SK-N-SH treated with all-trans-retinoic acid at 6 μM for 48 hours (cell line): ENCODE measurements around the gene MLXIP.

Source experiments
- ATAC-seq: fragments of 200-7000 bp; cut with Tn5 transposase; 3 replicates; pipeline ENCODE4 v1.9.1; 2020; ENCODE audit warnings: mild to moderate bottlenecking, moderate library complexity
- ARNTL ChIP-seq: fragments of 450-650 bp; formaldehyde crosslinking; IDR thresholded peaks from 2 replicates; pipeline ENCODE4 v1.5.0; 2020; ENCODE audit warnings: low read depth, mild to moderate bottlenecking, moderate library complexity, borderline replicate concordance
- BACH2 ChIP-seq: fragments of 250-450 bp; sonication (Bioruptor Pico); IDR thresholded peaks from 2 replicates; pipeline ENCODE4 v1.9.0; 2021; ENCODE audit warnings: mild to moderate bottlenecking, borderline replicate concordance
- CSDC2 ChIP-seq: fragments of 250-450 bp; sonication (Bioruptor Pico); IDR thresholded peaks from 2 replicates; pipeline ENCODE4 v1.5.0; 2020; ENCODE audit warnings: mild to moderate bottlenecking, moderate library complexity
- ESRRG ChIP-seq: fragments of 250-450 bp; sonication (Bioruptor Pico); IDR thresholded peaks from 2 replicates; pipeline ENCODE4 v1.6.1; 2021; ENCODE audit warnings: mild to moderate bottlenecking
- GLIS3 ChIP-seq: fragments of 250-450 bp; sonication (Bioruptor Pico); IDR thresholded peaks from 2 replicates; pipeline ENCODE4 v1.5.0; 2020; ENCODE audit warnings: mild to moderate bottlenecking, moderate library complexity
- ISL1 ChIP-seq: fragments of 250-450 bp; sonication (Bioruptor Pico); IDR thresholded peaks from 2 replicates; pipeline ENCODE4 v2.1.2; 2022; ENCODE audit warnings: mild to moderate bottlenecking, moderate library complexity
- OSR1 ChIP-seq: fragments of 250-450 bp; sonication (Bioruptor Pico); IDR thresholded peaks from 2 replicates; pipeline ENCODE4 v1.8.0; 2022; ENCODE audit warnings: moderate library complexity, mild to moderate bottlenecking, inconsistent platforms
- PPARA ChIP-seq: fragments of 250-450 bp; sonication (Bioruptor Pico); IDR thresholded peaks from 2 replicates; pipeline ENCODE4 v1.5.0; 2020; ENCODE audit warnings: mild to moderate bottlenecking, borderline replicate concordance
- RARB ChIP-seq: fragments of 250-450 bp; sonication (Bioruptor Pico); IDR thresholded peaks from 2 replicates; pipeline ENCODE4 v1.8.0; 2021; ENCODE audit warnings: mild to moderate bottlenecking, moderate library complexity
- SNAI2 ChIP-seq: fragments of 250-450 bp; sonication (Bioruptor Pico); IDR thresholded peaks from 2 replicates; pipeline ENCODE4 v1.5.0; 2020; ENCODE audit warnings: mild to moderate bottlenecking, moderate library complexity
- TCF4 ChIP-seq: fragments of 250-450 bp; sonication (Bioruptor Pico); IDR thresholded peaks from 2 replicates; pipeline ENCODE4 v1.8.0; 2021; ENCODE audit warnings: mild to moderate bottlenecking, moderate library complexity, borderline replicate concordance
- TOX ChIP-seq: fragments of 250-450 bp; sonication (Bioruptor Pico); IDR thresholded peaks from 2 replicates; pipeline ENCODE4 v1.8.0; 2021; ENCODE audit warnings: mild to moderate bottlenecking, moderate library complexity, borderline replicate concordance
- ZC3H10 ChIP-seq: fragments of 250-450 bp; sonication (Bioruptor Pico); IDR thresholded peaks from 2 replicates; pipeline ENCODE4 v1.5.1; 2021; ENCODE audit warnings: mild to moderate bottlenecking, moderate library complexity
- ZFP3 ChIP-seq: fragments of 250-450 bp; sonication (Bioruptor Pico); IDR thresholded peaks from 2 replicates; pipeline ENCODE4 v1.5.0; 2020; ENCODE audit warnings: mild to moderate bottlenecking, moderate library complexity
- ZNF565 ChIP-seq: fragments of 450-650 bp; formaldehyde crosslinking; conservative IDR thresholded peaks from 2 replicates; pipeline ENCODE4 v1.5.0; 2020; ENCODE audit warnings: low read depth, mild to moderate bottlenecking, moderate library complexity
- ZNF70 ChIP-seq: fragments of 450-650 bp; formaldehyde crosslinking; IDR thresholded peaks from 2 replicates; pipeline ENCODE4 v1.5.0; 2020; ENCODE audit warnings: mild to moderate bottlenecking, moderate library complexity
- ZNF8 ChIP-seq: fragments of 450-650 bp; formaldehyde crosslinking; IDR thresholded peaks from 2 replicates; pipeline ENCODE4 v1.5.0; 2020; ENCODE audit warnings: mild to moderate bottlenecking, moderate library complexity
- TF ChIP-seq, protein P1 (sequence below): fragments of 250-450 bp; sonication (Bioruptor Pico); IDR thresholded peaks from 2 replicates; pipeline ENCODE4 v1.5.1; 2020; ENCODE audit warnings: low read depth, mild to moderate bottlenecking, moderate library complexity
- TF ChIP-seq, protein P2 (sequence below): fragments of 250-450 bp; sonication (Bioruptor Pico); IDR thresholded peaks from 2 replicates; pipeline ENCODE4 v1.8.0; 2021; ENCODE audit warnings: low read depth, mild to moderate bottlenecking, moderate library complexity, borderline replicate concordance
- TF ChIP-seq, protein P3 (sequence below): fragments of 250-450 bp; sonication (Bioruptor Pico); IDR thresholded peaks from 2 replicates; pipeline ENCODE4 v1.5.1; 2021; ENCODE audit warnings: mild to moderate bottlenecking, moderate library complexity
- TF ChIP-seq, protein P4 (sequence below): fragments of 250-450 bp; sonication (Bioruptor Pico); IDR thresholded peaks from 2 replicates; pipeline ENCODE4 v1.8.0; 2020; ENCODE audit warnings: mild to moderate bottlenecking, moderate library complexity, borderline replicate concordance
- TF ChIP-seq, protein P5 (sequence below): fragments of 250-450 bp; sonication (Bioruptor Pico); IDR thresholded peaks from 2 replicates; pipeline ENCODE4 v1.5.0; 2020; ENCODE audit warnings: mild to moderate bottlenecking, moderate library complexity

Gene MLXIP

DNA sequence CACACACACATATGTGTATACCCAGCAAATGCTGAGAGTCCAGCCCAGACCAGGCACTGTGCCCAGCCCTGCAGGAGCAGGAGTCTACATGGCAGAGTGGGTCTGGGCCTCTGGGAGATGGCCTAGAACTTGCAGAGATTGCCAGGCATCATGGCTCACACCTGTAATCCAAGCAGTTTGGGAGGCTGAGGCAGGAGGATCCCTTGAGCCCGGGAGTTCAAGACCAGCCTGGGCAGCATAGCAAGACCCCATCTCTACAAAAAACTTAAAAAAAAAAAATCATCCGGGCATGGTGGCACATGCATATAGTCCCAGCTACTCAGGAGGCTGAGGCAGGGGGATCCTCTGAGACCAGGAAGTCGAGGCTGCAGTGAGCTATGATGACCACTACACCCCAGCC lies 20.8 kb upstream of the MLXIP start:
- TF ChIP-seq GLIS3 (CRISPR knock-in tag) = no peak
- no peak for TF ChIP-seq CSDC2 (CRISPR knock-in tag)
- TF ChIP-seq TCF4 (CRISPR knock-in tag) = no peak
- TF ChIP-seq ZNF565 (CRISPR knock-in tag) = no peak
- TF ChIP-seq RARB (CRISPR knock-in tag) = no peak
- TF ChIP-seq OSR1 (CRISPR knock-in tag) = no peak
- no peak for TF ChIP-seq ZC3H10 (CRISPR knock-in tag)
- no peak for TF ChIP-seq ISL1
- no peak for TF ChIP-seq ZNF8 (CRISPR knock-in tag)
- no peak for TF ChIP-seq ZNF70 (CRISPR knock-in tag)
- TF ChIP-seq, protein P1, sequence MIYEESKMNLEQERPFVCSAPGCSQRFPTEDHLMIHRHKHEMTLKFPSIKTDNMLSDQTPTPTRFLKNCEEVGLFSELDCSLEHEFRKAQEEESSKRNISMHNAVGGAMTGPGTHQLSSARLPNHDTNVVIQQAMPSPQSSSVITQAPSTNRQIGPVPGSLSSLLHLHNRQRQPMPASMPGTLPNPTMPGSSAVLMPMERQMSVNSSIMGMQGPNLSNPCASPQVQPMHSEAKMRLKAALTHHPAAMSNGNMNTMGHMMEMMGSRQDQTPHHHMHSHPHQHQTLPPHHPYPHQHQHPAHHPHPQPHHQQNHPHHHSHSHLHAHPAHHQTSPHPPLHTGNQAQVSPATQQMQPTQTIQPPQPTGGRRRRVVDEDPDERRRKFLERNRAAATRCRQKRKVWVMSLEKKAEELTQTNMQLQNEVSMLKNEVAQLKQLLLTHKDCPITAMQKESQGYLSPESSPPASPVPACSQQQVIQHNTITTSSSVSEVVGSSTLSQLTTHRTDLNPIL (CRISPR knock-in tag) = no peak
- ATAC-seq = no peak

DNA sequence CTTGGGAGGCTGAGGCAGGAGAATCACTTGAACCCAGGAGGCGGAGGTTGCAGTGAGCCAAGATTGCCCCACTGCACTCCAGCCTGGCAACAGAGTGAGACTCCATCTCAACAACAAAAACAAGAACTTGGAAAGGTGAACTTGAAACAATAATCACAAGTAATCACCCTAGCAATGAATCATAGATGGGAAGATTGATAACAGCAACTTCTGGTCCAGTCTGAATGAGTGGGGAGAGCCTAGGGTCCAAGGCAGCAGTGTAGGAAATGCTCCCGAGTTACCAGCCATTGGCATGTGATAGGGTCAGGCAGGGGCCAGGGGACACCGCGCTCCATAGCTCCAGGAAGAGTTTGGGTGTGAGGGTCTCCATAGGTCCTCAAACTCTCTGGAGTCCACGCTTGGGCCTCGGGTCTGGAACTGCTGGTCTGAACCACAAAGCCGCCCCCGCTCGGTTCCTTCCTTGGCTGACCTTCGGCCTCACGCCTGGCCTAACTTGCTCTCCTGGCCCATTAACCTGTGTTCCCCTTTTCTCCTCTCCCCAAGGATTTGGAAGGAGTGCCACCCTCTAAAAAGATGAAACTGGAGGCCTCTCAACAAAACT lies 19.9 kb upstream of the MLXIP start:
- ATAC-seq = no peak
- TF ChIP-seq TCF4 (CRISPR knock-in tag) (no peak), SNAI2 (CRISPR knock-in tag) (no peak), ZNF70 (CRISPR knock-in tag) (no peak), PPARA (CRISPR knock-in tag) (no peak), ESRRG (no peak), ZC3H10 (CRISPR knock-in tag) (no peak)
- TF ChIP-seq, protein P1 (CRISPR knock-in tag) = no peak

DNA sequence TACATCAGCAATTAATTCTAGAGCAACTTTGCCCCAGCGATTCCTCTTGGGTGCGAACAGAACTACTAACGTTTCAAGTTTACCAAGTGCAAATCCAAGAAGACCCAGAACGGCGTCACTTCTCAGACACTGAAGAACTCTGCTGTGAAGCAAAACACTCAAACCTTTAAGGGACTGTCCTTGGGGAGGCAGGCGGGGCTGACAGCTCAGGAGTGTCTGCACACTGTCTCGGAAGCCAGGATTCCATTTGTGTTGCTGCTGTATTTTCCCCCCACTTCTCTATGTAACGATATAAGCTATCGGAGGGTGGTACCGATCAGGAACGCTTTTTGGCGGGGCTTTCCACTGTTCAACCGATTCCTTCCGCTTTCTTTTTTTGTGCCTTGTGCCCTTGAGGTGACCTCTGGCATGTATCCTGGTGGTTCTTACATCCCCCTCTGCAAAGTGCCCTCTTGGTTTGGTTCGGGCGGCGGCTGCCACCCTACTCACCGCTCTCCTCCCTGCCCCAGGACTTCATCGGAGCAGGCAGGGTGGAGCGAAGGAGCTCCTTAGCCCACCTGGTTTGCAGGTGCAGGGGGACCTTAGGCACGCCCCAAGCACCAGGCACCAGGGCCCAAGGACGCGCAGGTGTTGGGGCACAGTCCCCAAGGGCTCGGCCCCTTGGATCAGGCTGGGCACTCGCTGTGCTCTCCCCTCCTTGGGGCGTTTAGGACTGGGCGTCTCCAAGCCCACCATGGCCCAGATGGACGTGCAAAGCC lies 19.2 kb upstream of the MLXIP start:
- TF ChIP-seq ARNTL (no peak), PPARA (CRISPR knock-in tag) (no peak), ZFP3 (CRISPR knock-in tag) (no peak), ZNF8 (CRISPR knock-in tag) (no peak)
- TF ChIP-seq, protein P2, sequence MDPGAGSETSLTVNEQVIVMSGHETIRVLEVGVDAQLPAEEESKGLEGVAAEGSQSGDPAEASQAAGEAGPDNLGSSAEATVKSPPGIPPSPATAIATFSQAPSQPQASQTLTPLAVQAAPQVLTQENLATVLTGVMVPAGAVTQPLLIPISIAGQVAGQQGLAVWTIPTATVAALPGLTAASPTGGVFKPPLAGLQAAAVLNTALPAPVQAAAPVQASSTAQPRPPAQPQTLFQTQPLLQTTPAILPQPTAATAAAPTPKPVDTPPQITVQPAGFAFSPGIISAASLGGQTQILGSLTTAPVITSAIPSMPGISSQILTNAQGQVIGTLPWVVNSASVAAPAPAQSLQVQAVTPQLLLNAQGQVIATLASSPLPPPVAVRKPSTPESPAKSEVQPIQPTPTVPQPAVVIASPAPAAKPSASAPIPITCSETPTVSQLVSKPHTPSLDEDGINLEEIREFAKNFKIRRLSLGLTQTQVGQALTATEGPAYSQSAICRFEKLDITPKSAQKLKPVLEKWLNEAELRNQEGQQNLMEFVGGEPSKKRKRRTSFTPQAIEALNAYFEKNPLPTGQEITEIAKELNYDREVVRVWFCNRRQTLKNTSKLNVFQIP = no peak
- TF ChIP-seq, protein P3, sequence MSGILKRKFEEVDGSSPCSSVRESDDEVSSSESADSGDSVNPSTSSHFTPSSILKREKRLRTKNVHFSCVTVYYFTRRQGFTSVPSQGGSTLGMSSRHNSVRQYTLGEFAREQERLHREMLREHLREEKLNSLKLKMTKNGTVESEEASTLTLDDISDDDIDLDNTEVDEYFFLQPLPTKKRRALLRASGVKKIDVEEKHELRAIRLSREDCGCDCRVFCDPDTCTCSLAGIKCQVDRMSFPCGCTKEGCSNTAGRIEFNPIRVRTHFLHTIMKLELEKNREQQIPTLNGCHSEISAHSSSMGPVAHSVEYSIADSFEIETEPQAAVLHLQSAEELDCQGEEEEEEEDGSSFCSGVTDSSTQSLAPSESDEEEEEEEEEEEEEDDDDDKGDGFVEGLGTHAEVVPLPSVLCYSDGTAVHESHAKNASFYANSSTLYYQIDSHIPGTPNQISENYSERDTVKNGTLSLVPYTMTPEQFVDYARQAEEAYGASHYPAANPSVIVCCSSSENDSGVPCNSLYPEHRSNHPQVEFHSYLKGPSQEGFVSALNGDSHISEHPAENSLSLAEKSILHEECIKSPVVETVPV (CRISPR knock-in tag) = no peak
- TF ChIP-seq, all 23 proteins: peak for 0
- ATAC-seq = no peak

DNA sequence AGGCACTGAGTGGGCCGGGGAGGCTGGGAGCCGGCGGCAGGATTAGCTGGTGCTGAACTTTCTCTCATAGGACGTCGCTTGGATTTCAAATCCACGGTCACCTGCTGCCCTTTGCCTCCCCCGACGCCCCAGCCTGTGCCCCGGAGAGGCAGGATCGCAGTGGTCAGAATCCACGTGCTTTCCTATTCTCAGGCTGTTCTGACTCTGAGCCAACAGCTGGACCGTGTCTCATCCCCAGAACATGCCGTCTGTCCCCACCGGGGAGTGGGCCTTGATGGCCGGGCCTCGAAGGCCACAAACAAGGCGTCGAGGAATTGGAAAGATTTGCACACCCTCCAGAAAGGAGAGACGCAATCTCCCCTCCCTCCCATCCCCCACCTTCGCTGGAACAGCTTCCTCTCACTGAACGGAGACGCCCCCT lies 18.5 kb upstream of the MLXIP start:
- ATAC-seq = no peak
- TF ChIP-seq ARNTL (no peak), RARB (CRISPR knock-in tag) (no peak), TOX (CRISPR knock-in tag) (no peak), TCF4 (CRISPR knock-in tag) (no peak), ESRRG (no peak), ISL1 (no peak), BACH2 (CRISPR knock-in tag) (no peak), GLIS3 (CRISPR knock-in tag) (no peak), OSR1 (CRISPR knock-in tag) (no peak), ZC3H10 (CRISPR knock-in tag) (no peak), SNAI2 (CRISPR knock-in tag) (no peak), ZNF8 (CRISPR knock-in tag) (no peak), CSDC2 (CRISPR knock-in tag) (no peak), PPARA (CRISPR knock-in tag) (no peak), ZFP3 (CRISPR knock-in tag) (no peak)
- TF ChIP-seq, protein P4, sequence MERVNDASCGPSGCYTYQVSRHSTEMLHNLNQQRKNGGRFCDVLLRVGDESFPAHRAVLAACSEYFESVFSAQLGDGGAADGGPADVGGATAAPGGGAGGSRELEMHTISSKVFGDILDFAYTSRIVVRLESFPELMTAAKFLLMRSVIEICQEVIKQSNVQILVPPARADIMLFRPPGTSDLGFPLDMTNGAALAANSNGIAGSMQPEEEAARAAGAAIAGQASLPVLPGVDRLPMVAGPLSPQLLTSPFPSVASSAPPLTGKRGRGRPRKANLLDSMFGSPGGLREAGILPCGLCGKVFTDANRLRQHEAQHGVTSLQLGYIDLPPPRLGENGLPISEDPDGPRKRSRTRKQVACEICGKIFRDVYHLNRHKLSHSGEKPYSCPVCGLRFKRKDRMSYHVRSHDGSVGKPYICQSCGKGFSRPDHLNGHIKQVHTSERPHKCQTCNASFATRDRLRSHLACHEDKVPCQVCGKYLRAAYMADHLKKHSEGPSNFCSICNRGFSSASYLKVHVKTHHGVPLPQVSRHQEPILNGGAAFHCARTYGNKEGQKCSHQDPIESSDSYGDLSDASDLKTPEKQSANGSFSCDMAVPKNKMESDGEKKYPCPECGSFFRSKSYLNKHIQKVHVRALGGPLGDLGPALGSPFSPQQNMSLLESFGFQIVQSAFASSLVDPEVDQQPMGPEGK (CRISPR knock-in tag) = no peak
- TF ChIP-seq, protein P5, sequence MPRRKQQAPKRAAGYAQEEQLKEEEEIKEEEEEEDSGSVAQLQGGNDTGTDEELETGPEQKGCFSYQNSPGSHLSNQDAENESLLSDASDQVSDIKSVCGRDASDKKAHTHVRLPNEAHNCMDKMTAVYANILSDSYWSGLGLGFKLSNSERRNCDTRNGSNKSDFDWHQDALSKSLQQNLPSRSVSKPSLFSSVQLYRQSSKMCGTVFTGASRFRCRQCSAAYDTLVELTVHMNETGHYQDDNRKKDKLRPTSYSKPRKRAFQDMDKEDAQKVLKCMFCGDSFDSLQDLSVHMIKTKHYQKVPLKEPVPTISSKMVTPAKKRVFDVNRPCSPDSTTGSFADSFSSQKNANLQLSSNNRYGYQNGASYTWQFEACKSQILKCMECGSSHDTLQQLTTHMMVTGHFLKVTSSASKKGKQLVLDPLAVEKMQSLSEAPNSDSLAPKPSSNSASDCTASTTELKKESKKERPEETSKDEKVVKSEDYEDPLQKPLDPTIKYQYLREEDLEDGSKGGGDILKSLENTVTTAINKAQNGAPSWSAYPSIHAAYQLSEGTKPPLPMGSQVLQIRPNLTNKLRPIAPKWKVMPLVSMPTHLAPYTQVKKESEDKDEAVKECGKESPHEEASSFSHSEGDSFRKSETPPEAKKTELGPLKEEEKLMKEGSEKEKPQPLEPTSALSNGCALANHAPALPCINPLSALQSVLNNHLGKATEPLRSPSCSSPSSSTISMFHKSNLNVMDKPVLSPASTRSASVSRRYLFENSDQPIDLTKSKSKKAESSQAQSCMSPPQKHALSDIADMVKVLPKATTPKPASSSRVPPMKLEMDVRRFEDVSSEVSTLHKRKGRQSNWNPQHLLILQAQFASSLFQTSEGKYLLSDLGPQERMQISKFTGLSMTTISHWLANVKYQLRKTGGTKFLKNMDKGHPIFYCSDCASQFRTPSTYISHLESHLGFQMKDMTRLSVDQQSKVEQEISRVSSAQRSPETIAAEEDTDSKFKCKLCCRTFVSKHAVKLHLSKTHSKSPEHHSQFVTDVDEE (CRISPR knock-in tag) = no peak
- TF ChIP-seq, protein P1 (CRISPR knock-in tag) = no peak
